Heart left ventricle (tissue), 16 donors: ENCODE results near the gene HEBP1. TPM values are rescaled to one million over a fixed set of nuclear protein-coding genes. Genes with fewer than 3 reads are reported as not detected.

ENCODE experiments used
- ATAC-seq, 4 donors: fragments of 200-7000 bp; cut with Tn5 transposase; one replicate each; pipeline ENCODE4 v1.9.1; 2020 to 2022; ENCODE audit warnings: moderate library complexity in 4 of 4, mild to moderate bottlenecking in 3 of 4, moderate number of reproducible peaks in 1 of 4
- DNase-seq, 5 donors: peaks; one replicate each; pipeline ENCODE4 v3.0.0-alpha.2; 2020
- H3K27ac ChIP-seq, 12 donors: fragments of 200-600 bp; sonication (generic) in 4 of 12; one replicate each; pipeline versions ENCODE4 v1.5.0 to v1.8.0; 2016 to 2022; ENCODE audit warnings: mild to moderate bottlenecking in 2 of 12
- H3K27me3 ChIP-seq, 9 donors: fragments of 200-600 bp; sonication (generic) in 2 of 9; one replicate each; pipeline versions ENCODE4 v1.5.1 to v1.8.0; 2016 to 2022; ENCODE audit warnings: mild to moderate bottlenecking in 3 of 9
- H3K36me3 ChIP-seq, 9 donors: fragments of 200-600 bp; sonication (generic) in 2 of 9; one replicate each; pipeline versions ENCODE4 v1.5.0 to v1.8.0; 2018 to 2022; ENCODE audit warnings: mild to moderate bottlenecking in 2 of 9
- H3K4me1 ChIP-seq, 12 donors: fragments of 200-600 bp; sonication (generic) in 4 of 12; one replicate each; pipeline versions ENCODE4 v1.5.0 to v1.8.0; 2016 to 2022; ENCODE audit warnings: mild to moderate bottlenecking in 3 of 12
- H3K4me3 ChIP-seq, 12 donors: fragments of 200-600 bp; sonication (generic) in 4 of 12; one replicate each; pipeline versions ENCODE4 v1.5.0 to v1.8.0; 2017 to 2022; ENCODE audit warnings: mild to moderate bottlenecking in 9 of 12, moderate library complexity in 4 of 12
- H3K9me3 ChIP-seq, 12 donors: fragments of 200-600 bp; sonication (generic) in 4 of 12; one replicate each; pipeline versions ENCODE4 v1.5.0 to v1.8.0; 2016 to 2022; ENCODE audit warnings: mild to moderate bottlenecking in 1 of 12
- CTCF ChIP-seq, 12 donors: fragments of 200-600 bp; sonication (generic) in 4 of 12; IDR thresholded peaks; one replicate each; pipeline versions ENCODE4 v1.5.0 to v1.8.0; 2018 to 2022; ENCODE audit warnings: antibody characterized with exemption in 12 of 12, mild to moderate bottlenecking in 5 of 12
- POLR2A ChIP-seq, 2 donors: fragments of 450-650 bp; IDR thresholded peaks; one replicate each; pipeline ENCODE4 v1.6.1; 2017; ENCODE audit warnings: antibody characterized with exemption in 2 of 2, mild to moderate bottlenecking in 2 of 2, moderate library complexity in 2 of 2
- WGBS, 4 donors: extraction: QIAGEN DNeasy Blood & Tissue Kit in 2 of 4; methylation state at CpG; one replicate each; pipeline versions ENCODE4 v1.1.5 to v1.1.7; 2013 to 2018; 5-methylcytosine and 5-hydroxymethylcytosine counted together
- intact Hi-C, 10 donors: fragments of 100-400 bp; cut with DNase I; formaldehyde crosslinking; loops; one replicate each; pipeline versions ENCODE4 v1.11.1 to v1.14.2; 2022
- polyA plus RNA-seq, 2 donors: library from polyadenylated mRNA; stranded (reverse); fragments of 200-250 nt; gene quantifications; one replicate each; pipeline ENCODE4 v1.2.3, GENCODE V29; 2013
- total RNA-seq, 9 donors: library from RNA; depleted of rRNA in 2 of 9; stranded (reverse); fragments of >200 nt in 2 of 9; fragmentation: NEBNext Ultra II Directional in 3 of 9; extraction: Animal tissue kit (Norgen Biotek cat#: 25700) in 3 of 9; gene quantifications; one replicate each; pipeline versions ENCODE4 v1.1.0 to v1.2.4, GENCODE V29; 2016 to 2023
- donor health status: ischemic (EF 13 %, LVEDD 7.1; RV severe dilation, severe dysfunction).
- donor health status: healthy with polysubstance abuse.
- donor health status: DM: no; HTN: yes; CAD: no.
- donor health status: DM: no; HTN: no; CAD: no.
- donor health status: ischemic (EF 25% LVEDD 6.9; RV normal size, moderate dysfunction).
- donor health status: ischemic (EF 25% LVEDD 5.7; RV mildly dilated, moderate dysfunction).
- donor health status: healthy.
- donor health status: DM: yes; HTN: yes; CAD: no.
- donor health status: ischemic (EF 35%, LVEDD 5.7; RV mildly dilated, moderate dysfunction).
- donor health status: nonischemic (EF 11% LVEDD 7.7; RV severe dilation, severe dysfunction).
- donor health status: DM: yes; HTN: yes; CAD: no.
- donor health status: PGD.
- donor health status: ischemic (EF 29% LVEDD 5.4; RV normal size, mild dysfunction).
- donor health status: nonischemic (EF 23%, LVEDD 6.1; RV moderate dilation, normal function).

Gene HEBP1
- total and polyA plus RNA-seq, 11 donors: 26.3 to 88.1 (median 52.6) TPM

DNA sequence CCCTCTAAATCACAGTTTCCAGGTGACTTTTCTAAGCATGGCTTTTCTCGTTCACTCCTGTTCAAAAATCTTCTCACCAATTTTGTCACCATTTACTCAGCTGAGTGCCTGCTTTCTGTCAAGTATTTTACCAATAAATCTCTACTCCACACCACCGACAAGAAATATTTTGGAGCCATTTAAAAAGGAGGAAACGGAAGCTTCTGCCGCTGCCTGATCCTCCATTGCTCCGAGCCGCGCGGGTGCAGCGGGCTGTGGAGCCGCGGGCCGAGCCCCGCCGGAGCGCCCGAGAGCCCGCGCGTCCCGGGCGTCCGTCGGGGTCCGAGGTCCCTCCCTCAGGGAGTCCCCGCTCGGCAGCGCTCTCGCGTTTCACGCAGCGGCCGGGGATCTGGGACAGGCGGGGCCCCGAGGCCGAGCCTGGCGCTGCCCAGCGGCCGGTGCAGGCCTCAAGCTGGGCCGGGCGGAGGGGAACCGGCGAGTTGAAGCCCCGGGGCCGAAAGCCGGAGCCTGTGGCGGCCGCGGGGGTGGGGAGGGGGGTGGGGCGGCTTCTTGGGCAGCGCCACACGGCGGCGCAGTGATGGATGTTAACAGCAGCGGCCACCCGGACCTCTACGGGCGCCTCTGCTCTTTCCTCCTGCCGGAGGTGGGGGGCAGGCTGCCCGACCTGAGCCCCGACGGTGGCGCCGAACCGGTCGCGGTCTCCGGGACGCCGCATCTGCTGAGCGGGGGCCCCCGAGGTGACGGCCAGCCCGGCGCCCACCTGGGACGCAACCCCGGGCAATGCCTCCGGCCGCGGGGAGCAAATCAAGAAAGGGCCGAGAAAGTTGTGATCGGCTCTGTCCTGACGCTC lies 1.1 kb upstream of the HEBP1 start:
- Histone ChIP-seq H3K27ac (peak overlapping the region; percentile 28 to 98 (median 90)), H3K4me1 (peaks cover 0 to 63% (median 19%) of the 10 kb centered on the region in 12 donors), H3K27me3 (no peaks in the 10 kb centered on the region), H3K36me3 (no peaks in the 10 kb centered on the region), H3K4me3 (peak overlapping the region; percentile 37 to 94 (median 85)), H3K9me3 (no peaks in the 10 kb centered on the region)
- intact Hi-C loops: loop anchor here in 8 of 10 donors (2.0 to 10.0 kb wide), 9 partner anchors 36 to 224 kb away; partner anchors contain the start of gene EMP1 (in 1 of the 8)
- TF ChIP-seq CTCF (IDR thresholded peaks at IDR 0.05) (peak in 11 of 12 donors; percentile 18 to 66 (median 51)), POLR2A (IDR thresholded peaks at IDR 0.05) (no peak)
- DNase-seq (peak; percentile 40 to 77 (median 64)), ATAC-seq (peak in 3 of 4 donors; percentile 23 to 45 (median 36))
- 1 to 2% (median 1%) methylated on average over 20 to 82 of the region's 82 CpGs for WGBS, 4 donors

GRCh38 chr12:13000616-13000924 lies 505 bp upstream of the HEBP1 start:
- peak overlapping the region; percentile 37 to 94 (median 85) for H3K4me3 ChIP-seq
- intact Hi-C loops: loop anchor here in 8 of 10 donors (2.0 to 10.0 kb wide), 9 partner anchors 37 to 224 kb away; partner anchors contain the start of gene EMP1 (in 1 of the 8)
- H3K27ac ChIP-seq: peak overlapping the region; percentile 28 to 98 (median 90)
- peaks cover 0 to 64% (median 19%) of the 10 kb centered on the region in 12 donors for H3K4me1 ChIP-seq
- no peak for TF ChIP-seq POLR2A (IDR thresholded peaks at IDR 0.05)
- no peak for TF ChIP-seq CTCF (IDR thresholded peaks at IDR 0.05)
- no peaks in the 10 kb centered on the region for H3K27me3 ChIP-seq
- no peaks in the 10 kb centered on the region for H3K9me3 ChIP-seq
- 0 to 1% (median 0%) methylated on average over 16 of the region's 16 CpGs for WGBS, 4 donors
- peak; percentile 21 to 47 (median 36) for ATAC-seq
- DNase-seq: no peak
- H3K36me3 ChIP-seq: no peaks in the 10 kb centered on the region

GRCh38 chr12:12999271-12999958 lies 650 bp downstream of the HEBP1 start:
- TF ChIP-seq CTCF (IDR thresholded peaks at IDR 0.05): no peak
- TF ChIP-seq POLR2A (IDR thresholded peaks at IDR 0.05): no peak
- Histone ChIP-seq H3K36me3 (no peaks in the 10 kb centered on the region), H3K4me3 (peak overlapping the region; percentile 65 to 94 (median 87)), H3K27ac (peak overlapping the region in 11 of 12 donors; percentile 64 to 97 (median 77)), H3K9me3 (no peaks in the 10 kb centered on the region), H3K4me1 (peaks cover 0 to 64% (median 19%) of the 10 kb centered on the region in 12 donors), H3K27me3 (no peaks in the 10 kb centered on the region)
- peak in 2 of 4 donors; percentile 1 to 4 for ATAC-seq
- intact Hi-C loops: loop anchor here in 2 of 10 donors (5.0 kb wide), 2 partner anchors 43 to 233 kb away; partner anchors contain the start of gene FAM234B (in 1 of the 2)
- WGBS, 4 donors: 11 to 12% (median 12%) methylated on average over 22 of the region's 22 CpGs
- DNase-seq: peak in 1 of 5 donors; percentile 22
